Right ventricle myocardium superior (tissue), 1 donor: ENCODE results near the gene WDR81. TPM values are rescaled to one million over a fixed set of nuclear protein-coding genes. Genes with fewer than 3 reads are reported as not detected.
A peak's percentile ranks its signal among the peaks of the same experiment; 100 is the strongest.
"Not testable (repeated sequence)": the region's sequence is repeated elsewhere in the genome, so short reads cannot be mapped to it uniquely, and the experiment has no call there.

ENCODE experiments used
- ATAC-seq: fragments of 200-7000 bp; cut with Tn5 transposase; one replicate; pipeline ENCODE4 v1.9.1; 2020; ENCODE audit warnings: mild to moderate bottlenecking; ENCODE audit not compliant: poor library complexity
- DNase-seq: peaks from one replicate; pipeline ENCODE4 v3.0.0-alpha.2; 2020
- intact Hi-C: fragments of 100-400 bp; cut with DNase I; formaldehyde crosslinking; loops from one replicate; pipeline ENCODE4 v1.11.2; 2022
- total RNA-seq: library from RNA; stranded (reverse); fragmentation: NEBNext Ultra II Directional; extraction: Animal tissue kit (Norgen Biotek cat#: 25700); gene quantifications from one replicate; pipeline ENCODE4 v1.2.1, GENCODE V29; 2021
- donor health status: DM: no; HTN: yes; CAD: no; lungs with severe emphysema.

WDR81 gene
- total RNA-seq, 1 donor from 2014 or later = 8.5 TPM

GRCh38 chr17:1725642-1726511 is 1.4 kb downstream of the WDR81 start:
- no peak for ATAC-seq
- intact Hi-C loops = loop anchor here (5.0 to 10.0 kb wide), 2 partner anchors 56 to 139 kb away; no protein-coding TSS in a partner anchor
- no peak for DNase-seq

GRCh38 chr17:1726626-1727257 is 2.2 kb downstream of the WDR81 start:
- intact Hi-C loops = loop anchor here (5.0 to 10.0 kb wide), 2 partner anchors 56 to 138 kb away; no protein-coding TSS in a partner anchor

GRCh38 chr17:1727258-1727789 is 2.8 kb downstream of the WDR81 start:
- DNase-seq (no peak), ATAC-seq (no peak)
- intact Hi-C loops = loop anchor here (5.0 to 10.0 kb wide), 2 partner anchors 55 to 137 kb away; no protein-coding TSS in a partner anchor

More at GRCh38 chr17:1726626-1727257, 2.2 kb downstream of the WDR81 start:
- ATAC-seq (no peak), DNase-seq (no peak)

GRCh38 chr17:1727876-1728630 is 3.5 kb downstream of the WDR81 start:
- DNase-seq (no peak), ATAC-seq (no peak)
- intact Hi-C loops = loop anchor here (5.0 to 10.0 kb wide), 2 partner anchors 54 to 137 kb away; no protein-coding TSS in a partner anchor

- intact Hi-C loops = loop anchor here (5.0 to 10.0 kb wide), 2 partner anchors 52 to 135 kb away; no protein-coding TSS in a partner anchor
- ATAC-seq = peak; percentile 23
- no peak for DNase-seq
These were observed 5.4 kb downstream of the WDR81 start for GRCh38 chr17:1729966-1730325.

- DNase-seq (peak; percentile 93), ATAC-seq (peak; percentile 87)
- intact Hi-C loops = no loop called here
These were observed 6.1 kb downstream of the WDR81 start for GRCh38 chr17:1730326-1731193.

- DNase-seq (no peak), ATAC-seq (no peak)
- intact Hi-C loops = no loop called here
These were observed 6.6 kb downstream of the WDR81 start for GRCh38 chr17:1731194-1731506.

- no peak for DNase-seq
- ATAC-seq = no peak
- intact Hi-C loops = no loop called here
These were observed 7.8 kb downstream of the WDR81 start for GRCh38 chr17:1732241-1732832.

- intact Hi-C loops = no loop called here
- ATAC-seq (no peak), DNase-seq (no peak)
These were observed 8.4 kb downstream of the WDR81 start for GRCh38 chr17:1732833-1733321.

- intact Hi-C loops = no loop called here
- ATAC-seq (no peak), DNase-seq (no peak)
These were observed 9.3 kb downstream of the WDR81 start for GRCh38 chr17:1733759-1734158.

GRCh38 chr17:1735418-1735817 is 10.9 kb downstream of the WDR81 start:
- ATAC-seq (no peak), DNase-seq (no peak)
- intact Hi-C loops = no loop called here

GRCh38 chr17:1735834-1736347 is 11.4 kb downstream of the WDR81 start:
- DNase-seq (no peak), ATAC-seq (peak; percentile 10)
- intact Hi-C loops = no loop called here

- DNase-seq = peak; percentile 82
- intact Hi-C loops = no loop called here
- ATAC-seq = peak; percentile 70
These were observed 12.1 kb downstream of the WDR81 start for GRCh38 chr17:1736348-1737281.

- ATAC-seq (peak; percentile 40), DNase-seq (no peak)
- intact Hi-C loops = no loop called here
These were observed 13.2 kb downstream of the WDR81 start for GRCh38 chr17:1737531-1738291.

GRCh38 chr17:1741899-1742298 is 17.4 kb downstream of the WDR81 start:
- ATAC-seq, DNase-seq, intact Hi-C loops: not testable (repeated sequence)
